ENCODE measurements around the gene MYCBPAP. TPM values are rescaled to one million over a fixed set of nuclear protein-coding genes. Genes with fewer than 3 reads are reported as not detected.
"Not testable (repeated sequence)": the region's sequence is repeated elsewhere in the genome, so short reads cannot be mapped to it uniquely, and the experiment has no call there.

Gene MYCBPAP
- total and polyA plus RNA-seq, 7 experiments from 2014 or later = 0.59 to 9.0 (median 5.1) TPM; not detected in 1

- H3K27me3 Mint-ChIP-seq; H3K4me3 ChIP-seq (ENCODE audit: low read length); ATAC-seq; H3K27ac ChIP-seq (ENCODE audit: low read depth, low read length); H3K9me3 ChIP-seq (ENCODE audit: control insufficient read depth in 2 of 3, low read length in 3 of 3); H3K9me3 Mint-ChIP-seq; DNase-seq; H3K27me3 ChIP-seq (ENCODE audit: control insufficient read depth in 2 of 2, insufficient read depth in 2 of 2, low read length in 2 of 2); H3K36me3 ChIP-seq (ENCODE audit: control insufficient read depth in 2 of 3, insufficient read depth in 3 of 3, low read length in 3 of 3): not testable (repeated sequence)
- intact Hi-C loops (cut with micrococcal nuclease) = loop anchor here (5.0 kb wide), 2 partner anchors 86 to 231 kb away; partner anchors contain the start of genes CACNA1G (in 2 of the 2) and ANKRD40 (in 1 of the 2)
- peaks cover 11 to 12% of the 10 kb centered on the region in 2 donors for H3K4me1 ChIP-seq (ENCODE audit: control insufficient read depth in 2 of 2, insufficient read depth in 2 of 2, low read length in 2 of 2)
- peaks cover 0 to 17% (median 10%) of the 10 kb centered on the region in 5 donors for H3K36me3 Mint-ChIP-seq
- POLR2A ChIA-PET = interaction anchor here (0.6 kb wide), 1 partner anchor 470 kb away, joined by 3 read pairs; no protein-coding TSS in a partner anchor
- CTCF ChIA-PET = interaction anchor here (0.8 kb wide), 2 partner anchors 10 to 19 kb away, joined by 3 read pairs; no protein-coding TSS in a partner anchor
- peak overlapping the region in 4 of 9 donors; percentile 4 to 77 (median 35) for H3K27ac Mint-ChIP-seq
- peaks cover 18 to 26% (median 23%) of the 10 kb centered on the region in 7 donors for H3K4me1 Mint-ChIP-seq
- H3K4me3 Mint-ChIP-seq = peak overlapping the region in 2 of 10 donors; percentile 20 to 29
Measured at GRCh38 chr17:50475775-50476544, 32.3 kb upstream of the MYCBPAP start.

DNA sequence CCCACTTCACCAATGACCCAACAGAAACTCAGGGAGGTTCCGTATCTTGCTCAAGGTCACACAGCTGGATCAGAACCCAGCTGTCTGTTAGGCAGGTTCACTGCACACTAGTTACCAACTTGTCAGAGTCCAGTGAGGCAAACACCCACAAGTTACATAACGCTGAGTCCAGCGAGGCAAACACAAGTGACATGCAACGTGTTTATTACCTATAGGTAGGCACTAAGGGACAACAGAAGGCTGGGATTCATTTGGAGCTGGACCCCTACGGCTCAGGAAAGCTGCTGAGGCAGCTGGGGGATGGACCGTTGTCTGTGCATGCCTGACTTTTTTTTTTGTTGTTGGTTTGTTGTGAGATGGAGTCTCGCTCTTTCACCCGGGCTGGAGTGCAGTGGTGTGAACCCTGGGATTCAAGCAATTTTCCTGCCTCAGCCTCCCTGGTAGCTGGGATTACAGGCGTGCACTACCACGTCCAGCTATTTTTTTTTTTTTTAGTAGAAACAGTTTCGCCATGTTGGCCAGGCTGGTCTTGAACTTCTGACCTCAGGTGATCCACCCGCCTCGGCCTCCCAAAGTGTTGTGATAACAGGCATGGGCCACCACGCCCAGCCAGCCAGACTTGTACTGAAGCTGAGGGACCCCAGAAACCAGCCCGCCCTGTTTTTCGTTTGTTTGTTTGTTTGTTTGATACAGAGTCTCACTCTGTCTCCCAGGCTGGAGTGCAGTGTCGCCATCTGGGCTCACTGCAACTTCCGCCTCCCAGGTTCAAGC is 31.5 kb upstream of the MYCBPAP start:
- Mint-ChIP-seq H3K4me1 (peaks cover 18 to 28% (median 23%) of the 10 kb centered on the region in 7 donors), H3K36me3 (peaks cover 0 to 16% (median 8%) of the 10 kb centered on the region in 5 donors), H3K4me3 (peak overlapping the region in 2 of 10 donors; percentile 20 to 29), H3K27ac (peak overlapping the region in 4 of 9 donors; percentile 4 to 77 (median 4)), H3K27me3 (peaks cover 0 to 6% (median 0%) of the 10 kb centered on the region in 5 donors), H3K9me3 (no peaks in the 10 kb centered on the region)
- no peaks in the 10 kb centered on the region for H3K27me3 ChIP-seq (ENCODE audit: control insufficient read depth in 2 of 2, insufficient read depth in 2 of 2, low read length in 2 of 2)
- intact Hi-C loops (cut with micrococcal nuclease) = loop anchor here (5.0 kb wide), 2 partner anchors 86 to 231 kb away; partner anchors contain the start of genes CACNA1G (in 2 of the 2) and ANKRD40 (in 1 of the 2)
- ATAC-seq = no peak
- ChIA-PET POLR2A (interaction anchor here (0.6 kb wide), 1 partner anchor 470 kb away, joined by 3 read pairs; no protein-coding TSS in a partner anchor), CTCF (interaction anchor here (0.8 kb wide), 2 partner anchors 10 to 18 kb away, joined by 3 read pairs; no protein-coding TSS in a partner anchor)
- no peak overlapping the region for H3K27ac ChIP-seq (ENCODE audit: low read depth, low read length)
- no peak for DNase-seq
- peaks cover 0 to 5% (median 0%) of the 10 kb centered on the region in 3 experiments for H3K36me3 ChIP-seq (ENCODE audit: control insufficient read depth in 2 of 3, insufficient read depth in 3 of 3, low read length in 3 of 3)
- H3K4me3 ChIP-seq (ENCODE audit: low read length) = no peak overlapping the region
- peaks cover 11 to 12% of the 10 kb centered on the region in 2 donors for H3K4me1 ChIP-seq (ENCODE audit: control insufficient read depth in 2 of 2, insufficient read depth in 2 of 2, low read length in 2 of 2)
- no peaks in the 10 kb centered on the region for H3K9me3 ChIP-seq (ENCODE audit: control insufficient read depth in 2 of 3, low read length in 3 of 3)

DNA sequence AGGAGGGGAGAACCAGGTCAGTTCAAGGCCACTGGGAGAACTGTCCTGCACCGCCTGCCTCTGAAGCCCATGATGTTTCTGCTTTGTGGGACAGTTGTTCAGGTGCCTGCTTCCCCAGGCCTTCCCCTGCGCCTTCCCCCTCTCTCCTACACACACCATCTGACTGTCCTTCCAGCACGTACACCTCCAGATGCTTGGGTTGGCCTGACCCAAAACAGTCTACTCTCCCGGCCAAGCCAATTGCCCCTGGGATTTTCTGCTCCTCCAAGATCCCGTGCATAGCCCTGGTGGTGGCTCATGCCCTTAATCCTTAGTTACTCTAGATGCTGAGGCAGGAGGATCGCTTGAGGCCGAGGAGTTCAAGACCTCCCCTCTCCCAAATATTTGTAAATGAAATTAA is 30.3 kb upstream of the MYCBPAP start:
- no peaks in the 10 kb centered on the region for H3K9me3 ChIP-seq (ENCODE audit: control insufficient read depth in 2 of 3, low read length in 3 of 3)
- ATAC-seq = no peak
- POLR2A ChIA-PET = interaction anchor here (0.6 to 0.9 kb wide), 2 partner anchors 9 to 150 kb away, joined by 3 to 4 read pairs; no protein-coding TSS in a partner anchor
- peak in 1 of 9 donors; percentile 8 for DNase-seq
- peaks cover 0 to 17% (median 3%) of the 10 kb centered on the region in 3 experiments for H3K36me3 ChIP-seq (ENCODE audit: control insufficient read depth in 2 of 3, insufficient read depth in 3 of 3, low read length in 3 of 3)
- CTCF ChIA-PET = interaction anchor here (0.6 to 2.0 kb wide), 4 partner anchors 23 to 1053 kb away, joined by 3 to 13 read pairs (median 4); no protein-coding TSS in a partner anchor
- Mint-ChIP-seq H3K27ac (peak overlapping the region; percentile 68 to 96 (median 92)), H3K4me1 (peaks cover 19 to 28% (median 23%) of the 10 kb centered on the region in 7 donors), H3K9me3 (no peaks in the 10 kb centered on the region), H3K27me3 (peaks cover 0 to 6% (median 0%) of the 10 kb centered on the region in 5 donors), H3K4me3 (peak overlapping the region; percentile 71 to 90 (median 82)), H3K36me3 (peaks cover 0 to 14% (median 12%) of the 10 kb centered on the region in 5 donors)
- H3K27ac ChIP-seq (ENCODE audit: low read depth, low read length) = peak overlapping the region; percentile 75
- no peaks in the 10 kb centered on the region for H3K27me3 ChIP-seq (ENCODE audit: control insufficient read depth in 2 of 2, insufficient read depth in 2 of 2, low read length in 2 of 2)
- peaks cover 11 to 12% of the 10 kb centered on the region in 2 donors for H3K4me1 ChIP-seq (ENCODE audit: control insufficient read depth in 2 of 2, insufficient read depth in 2 of 2, low read length in 2 of 2)
- H3K4me3 ChIP-seq (ENCODE audit: low read length) = peak overlapping the region; percentile 98
- intact Hi-C loops (cut with micrococcal nuclease) = loop anchor here (1.0 to 5.0 kb wide), 15 partner anchors 23 to 365 kb away; partner anchors contain the start of genes CACNA1G (in 2 of the 2), ACSF2 (in 1 of the 2), ANKRD40 (in 1 of the 2) and COL1A1 (in 1 of the 2)

GRCh38 chr17:50478391-50479381 is 29.6 kb upstream of the MYCBPAP start, which contains the start of gene RSAD1:
RSAD1 (plus strand) TSS chr17:50478860; CDS start chr17:50478885, 25 bp downstream.
- peaks cover 11 to 12% of the 10 kb centered on the region in 2 donors for H3K4me1 ChIP-seq (ENCODE audit: control insufficient read depth in 2 of 2, insufficient read depth in 2 of 2, low read length in 2 of 2)
- DNase-seq (peak; percentile 72 to 84 (median 79)), ATAC-seq (peak; percentile 95)
- Mint-ChIP-seq H3K4me1 (peaks cover 19 to 28% (median 23%) of the 10 kb centered on the region in 7 donors), H3K9me3 (no peaks in the 10 kb centered on the region), H3K27me3 (peaks cover 0 to 6% (median 0%) of the 10 kb centered on the region in 5 donors), H3K36me3 (peaks cover 0 to 9% (median 7%) of the 10 kb centered on the region in 5 donors), H3K4me3 (peak within 1 kb of the TSS; percentile 79 to 93 (median 90)), H3K27ac (peak within 1 kb of the TSS; percentile 68 to 96 (median 92))
- H3K4me3 ChIP-seq (ENCODE audit: low read length) = peak within 1 kb of the TSS; percentile 98
- POLR2A ChIA-PET = interaction anchor here (0.6 to 1.1 kb wide), 8 partner anchors 8 to 149 kb away, joined by 3 to 6 read pairs (median 4); partner anchors contain the start of gene LRRC59
- intact Hi-C loops (cut with micrococcal nuclease) = loop anchor here (1.0 to 5.0 kb wide), 18 partner anchors 23 to 364 kb away; partner anchors contain the start of genes CACNA1G (in 2 of the 2), LRRC59 (in 2 of the 2), ACSF2 (in 1 of the 2) and ANKRD40 (in 1 of the 2)
- CTCF ChIA-PET = interaction anchor here (0.6 to 2.0 kb wide), 15 partner anchors 11 to 1054 kb away, joined by 3 to 13 read pairs (median 3); partner anchors contain the start of gene LRRC59
- peaks cover 0 to 24% (median 3%) of the 10 kb centered on the region in 3 experiments for H3K36me3 ChIP-seq (ENCODE audit: control insufficient read depth in 2 of 3, insufficient read depth in 3 of 3, low read length in 3 of 3)
- H3K27me3 ChIP-seq (ENCODE audit: control insufficient read depth in 2 of 2, insufficient read depth in 2 of 2, low read length in 2 of 2) = no peaks in the 10 kb centered on the region
- peak within 1 kb of the TSS; percentile 75 for H3K27ac ChIP-seq (ENCODE audit: low read depth, low read length)
- H3K9me3 ChIP-seq (ENCODE audit: control insufficient read depth in 2 of 3, low read length in 3 of 3) = no peaks in the 10 kb centered on the region
